Right cardiac atrium (tissue), 5 donors: Measurements from ENCODE around the gene IGF2BP3. TPM values are rescaled to one million over a fixed set of nuclear protein-coding genes. Genes with fewer than 3 reads are reported as not detected.

Experiments used
- ATAC-seq, 2 donors: fragments of 200-7000 bp; cut with Tn5 transposase; one replicate each; pipeline versions ENCODE4 v1.8.0 to v1.9.1; 2020; ENCODE audit warnings: moderate library complexity in 2 of 2, mild to moderate bottlenecking in 1 of 2
- DNase-seq, 3 donors: peaks; one replicate each; pipeline ENCODE4 v3.0.0-alpha.2; 2020
- H3K27ac ChIP-seq: one replicate; pipeline ENCODE4 v1.5.1; 2013; ENCODE audit warnings: mild to moderate bottlenecking, low read length, control low read depth, moderate library complexity
- H3K27me3 ChIP-seq: one replicate; pipeline ENCODE4 v1.6.1; 2013; ENCODE audit not compliant: control insufficient read depth, insufficient read depth
- H3K4me1 ChIP-seq: one replicate; pipeline ENCODE4 v1.6.1; 2013; ENCODE audit warnings: low read length; ENCODE audit not compliant: control insufficient read depth, insufficient read depth
- H3K4me3 ChIP-seq: one replicate; pipeline ENCODE4 v1.5.1; 2013; ENCODE audit warnings: low read length, control low read depth
- H3K9me3 ChIP-seq: one replicate; pipeline ENCODE4 v1.6.1; 2013; ENCODE audit warnings: low read length; ENCODE audit not compliant: control insufficient read depth
- WGBS: extraction: QIAGEN DNeasy Blood & Tissue Kit; methylation state at CpG from one replicate; pipeline ENCODE4 v1.1.7; 2013; 5-methylcytosine and 5-hydroxymethylcytosine counted together
- intact Hi-C, 4 donors: fragments of 100-400 bp; cut with DNase I; formaldehyde crosslinking; loops; one replicate each; pipeline versions ENCODE4 v1.11.0 to v1.14.0; 2022 to 2023
- polyA plus RNA-seq: library from polyadenylated mRNA; stranded (reverse); fragments of 200-250 nt; gene quantifications from one replicate; pipeline ENCODE4 v1.2.3, GENCODE V29; 2013
- total RNA-seq, 4 donors: library from RNA; stranded (reverse); fragmentation: NEBNext Ultra II Directional; extraction: Animal tissue kit (Norgen Biotek cat#: 25700); gene quantifications; one replicate each; pipeline ENCODE4 v1.2.1, GENCODE V29; 2021
- donor health status: healthy with polysubstance abuse.
- donor health status: DM: no; HTN: yes; CAD: no.
- donor health status: DM: no; HTN: no; CAD: no.
- donor health status: DM: no; HTN: yes; CAD: no; lungs with severe emphysema.
- donor health status: DM: yes; HTN: yes; CAD: no.

The IGF2BP3 gene
- total and polyA plus RNA-seq, 5 donors, result 0.02 to 0.22 (median 0.14) TPM; not detected in 2

DNA sequence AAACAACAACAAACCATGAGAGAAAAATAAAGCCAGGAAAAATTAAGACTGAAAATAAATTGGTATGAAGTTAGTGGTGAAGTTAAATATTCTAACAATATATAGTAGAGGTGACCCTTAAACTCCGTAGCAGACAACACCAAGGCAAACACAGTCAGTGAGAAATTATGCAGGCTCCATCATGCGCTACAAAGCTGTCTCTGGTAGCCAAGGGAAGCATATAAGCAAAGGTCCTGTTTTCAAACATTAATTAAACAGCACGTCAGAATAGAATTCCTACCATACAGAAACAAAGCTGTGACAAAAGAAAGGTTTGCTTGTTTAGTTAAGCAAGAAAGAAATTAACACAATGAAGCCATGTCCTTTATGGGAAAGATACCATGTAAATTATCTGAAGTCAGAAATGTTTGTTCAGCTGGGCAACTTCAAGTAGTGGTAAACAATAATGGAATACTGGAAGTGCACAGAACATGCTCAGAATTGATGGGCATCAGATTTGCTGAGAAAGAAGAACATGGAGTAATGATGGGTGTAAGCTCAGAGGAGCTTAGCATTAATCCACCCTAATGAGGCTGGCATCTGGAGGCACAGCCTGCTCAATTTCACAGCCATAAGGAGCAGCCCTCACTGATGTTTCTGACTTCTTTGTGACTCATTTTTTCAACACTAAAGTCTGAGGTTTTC lies 75.7 kb downstream of the IGF2BP3 start:
- ATAC-seq (no peak), DNase-seq (no peak)
- no peaks in the 10 kb centered on the region for H3K27me3 ChIP-seq
- H3K9me3 ChIP-seq, result no peaks in the 10 kb centered on the region
- WGBS, result 90% methylated on average over 3 of the region's 3 CpGs
- no peak overlapping the region for H3K27ac ChIP-seq
- no peaks in the 10 kb centered on the region for H3K4me1 ChIP-seq
- intact Hi-C loops, result no loop called here
- no peak overlapping the region for H3K4me3 ChIP-seq

DNA sequence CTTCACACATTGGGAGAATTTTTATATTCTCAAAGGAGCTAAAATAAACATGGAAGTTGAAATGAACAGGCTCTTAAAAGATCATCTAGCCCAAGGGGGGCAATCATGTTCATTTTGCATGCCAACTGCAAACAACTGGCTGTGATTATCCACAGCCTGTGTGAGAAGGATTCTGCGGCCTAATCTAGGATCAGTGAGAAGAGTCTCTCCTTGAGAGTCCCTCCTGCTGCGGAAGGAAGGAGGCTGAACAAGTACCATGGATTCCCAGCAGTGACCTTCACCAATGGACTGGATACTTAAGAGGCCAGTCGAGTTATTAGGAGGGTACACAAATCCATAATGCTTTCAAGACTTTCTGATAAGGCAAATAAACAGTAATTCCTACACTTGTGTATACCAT lies 76.7 kb downstream of the IGF2BP3 start:
- no peak overlapping the region for H3K27ac ChIP-seq
- no peak overlapping the region for H3K4me3 ChIP-seq
- 87% methylated on average over 3 of the region's 3 CpGs for WGBS
- ATAC-seq (no peak), DNase-seq (no peak)
- H3K4me1 ChIP-seq, result no peaks in the 10 kb centered on the region
- intact Hi-C loops, result no loop called here
- no peaks in the 10 kb centered on the region for H3K27me3 ChIP-seq
- no peaks in the 10 kb centered on the region for H3K9me3 ChIP-seq

- Histone ChIP-seq H3K27me3 (no peaks in the 10 kb centered on the region), H3K4me1 (no peaks in the 10 kb centered on the region), H3K9me3 (no peaks in the 10 kb centered on the region), H3K4me3 (no peak overlapping the region), H3K27ac (no peak overlapping the region)
- ATAC-seq (no peak), DNase-seq (no peak)
- intact Hi-C loops, result no loop called here
- 92% methylated on average over 3 of the region's 3 CpGs for WGBS
Observed at GRCh38 chr7:23389701-23390100, 80.6 kb downstream of the IGF2BP3 start.

DNA sequence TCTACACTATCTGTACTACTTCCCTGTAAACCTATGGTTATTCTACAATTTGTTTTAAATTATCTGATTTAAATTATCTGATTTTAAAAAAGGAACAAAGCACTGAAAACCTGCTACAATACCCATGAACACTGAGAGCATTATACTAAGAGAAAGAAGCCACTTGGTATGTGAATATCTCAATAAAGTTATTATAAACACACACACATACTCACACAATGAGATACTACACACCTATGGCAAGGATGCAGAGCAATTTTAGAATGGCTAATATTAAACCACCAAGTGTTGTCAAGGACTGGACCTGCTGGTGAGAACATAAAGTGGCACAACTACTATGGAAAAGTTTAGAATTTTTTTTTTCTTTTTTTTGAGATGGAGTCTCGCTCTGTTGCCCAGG lies 82.7 kb downstream of the IGF2BP3 start:
- Histone ChIP-seq H3K27ac (no peak overlapping the region), H3K4me3 (no peak overlapping the region), H3K27me3 (no peaks in the 10 kb centered on the region), H3K4me1 (no peaks in the 10 kb centered on the region), H3K9me3 (no peaks in the 10 kb centered on the region)
- 100% methylated on average over 1 of the region's 1 CpG for WGBS
- DNase-seq (no peak), ATAC-seq (no peak)
- intact Hi-C loops, result no loop called here

GRCh38 chr7:23385140-23385539 lies 85.2 kb downstream of the IGF2BP3 start:
- ATAC-seq, result no peak

DNA sequence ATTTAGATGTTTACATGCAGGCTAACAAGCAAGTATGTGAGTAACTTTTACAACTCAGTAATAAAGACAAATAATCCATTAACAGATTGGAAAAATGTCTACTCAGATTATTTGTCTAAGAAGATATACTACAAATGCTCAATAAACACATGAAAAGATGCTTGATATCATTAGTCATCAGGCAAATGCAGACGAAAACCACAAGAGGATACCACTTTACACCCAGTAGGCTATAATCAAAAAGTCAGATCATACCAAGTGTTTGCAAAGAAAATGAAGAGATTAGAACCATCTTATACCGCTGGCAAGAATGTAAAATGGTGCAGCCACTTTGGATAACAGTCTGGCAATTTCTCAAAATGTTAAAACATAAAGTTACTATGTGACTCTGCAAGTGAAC lies 87.1 kb downstream of the IGF2BP3 start:
- DNase-seq (no peak), ATAC-seq (no peak)
- H3K4me3 ChIP-seq, result no peak overlapping the region
- no peak overlapping the region for H3K27ac ChIP-seq
- no peaks in the 10 kb centered on the region for H3K9me3 ChIP-seq
- no peaks in the 10 kb centered on the region for H3K27me3 ChIP-seq
- no peaks in the 10 kb centered on the region for H3K4me1 ChIP-seq
- intact Hi-C loops, result no loop called here
- 93% methylated on average over 2 of the region's 2 CpGs for WGBS

More at GRCh38 chr7:23385140-23385539, 85.2 kb downstream of the IGF2BP3 start:
- 77% methylated on average over 1 of the region's 1 CpG for WGBS
- DNase-seq, result no peak
- Histone ChIP-seq H3K27me3 (no peaks in the 10 kb centered on the region), H3K4me1 (no peaks in the 10 kb centered on the region), H3K4me3 (no peak overlapping the region), H3K27ac (no peak overlapping the region), H3K9me3 (no peaks in the 10 kb centered on the region)
- intact Hi-C loops, result no loop called here

GRCh38 chr7:23380961-23381360 lies 89.3 kb downstream of the IGF2BP3 start:
- no peaks in the 10 kb centered on the region for H3K4me1 ChIP-seq
- H3K9me3 ChIP-seq, result no peaks in the 10 kb centered on the region
- intact Hi-C loops, result no loop called here
- no peak overlapping the region for H3K4me3 ChIP-seq
- DNase-seq (no peak), ATAC-seq (no peak)
- H3K27me3 ChIP-seq, result no peaks in the 10 kb centered on the region
- WGBS, result 92% methylated on average over 3 of the region's 3 CpGs
- H3K27ac ChIP-seq, result no peak overlapping the region

DNA sequence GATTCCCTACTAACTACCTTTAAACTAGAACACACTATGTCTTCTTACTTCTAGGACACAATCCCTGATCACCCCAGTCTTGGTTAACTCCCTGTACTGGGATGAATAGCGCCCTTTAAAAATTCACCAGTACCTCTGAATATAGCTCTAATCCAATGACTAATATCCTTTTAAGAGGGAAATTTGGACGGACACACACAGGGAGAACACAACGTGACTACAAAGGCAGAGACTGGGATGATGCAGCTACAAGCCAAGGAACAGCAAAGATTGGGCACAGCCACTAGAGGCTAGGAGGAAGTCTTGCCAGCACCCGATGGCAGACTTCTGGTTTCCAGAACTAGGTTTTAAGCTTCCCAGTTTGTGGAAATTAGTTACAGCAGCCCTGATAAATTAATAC lies 89.7 kb downstream of the IGF2BP3 start:
- Histone ChIP-seq H3K9me3 (no peaks in the 10 kb centered on the region), H3K27me3 (no peaks in the 10 kb centered on the region), H3K4me3 (no peak overlapping the region), H3K4me1 (no peaks in the 10 kb centered on the region), H3K27ac (no peak overlapping the region)
- ATAC-seq (no peak), DNase-seq (no peak)
- intact Hi-C loops, result no loop called here
- WGBS, result 87% methylated on average over 4 of the region's 4 CpGs

GRCh38 chr7:23378996-23379395 lies 91.3 kb downstream of the IGF2BP3 start:
- H3K9me3 ChIP-seq, result no peaks in the 10 kb centered on the region
- DNase-seq (no peak), ATAC-seq (no peak)
- no peak overlapping the region for H3K27ac ChIP-seq
- no peaks in the 10 kb centered on the region for H3K4me1 ChIP-seq
- intact Hi-C loops, result no loop called here
- no peaks in the 10 kb centered on the region for H3K27me3 ChIP-seq
- WGBS, result 96% methylated on average over 1 of the region's 1 CpG
- H3K4me3 ChIP-seq, result no peak overlapping the region

DNA sequence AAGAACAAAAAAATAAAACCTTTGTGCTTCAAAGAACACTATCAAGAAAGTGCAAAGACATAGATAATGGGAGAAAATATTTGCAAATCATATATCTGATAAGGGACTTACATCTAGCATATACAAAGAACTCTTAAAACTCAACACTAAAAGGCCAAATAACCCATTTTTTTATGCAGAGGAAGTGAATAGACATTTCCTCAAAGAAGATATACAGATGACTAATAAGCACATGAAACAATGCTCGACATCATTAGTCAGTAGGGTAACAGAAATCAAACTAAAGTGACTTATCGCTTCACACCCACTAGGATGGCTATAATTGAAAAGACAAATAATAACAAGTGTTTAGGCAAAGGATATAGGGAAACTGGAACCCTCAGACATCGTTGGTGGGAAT lies 93.2 kb downstream of the IGF2BP3 start:
- intact Hi-C loops, result no loop called here

DNA sequence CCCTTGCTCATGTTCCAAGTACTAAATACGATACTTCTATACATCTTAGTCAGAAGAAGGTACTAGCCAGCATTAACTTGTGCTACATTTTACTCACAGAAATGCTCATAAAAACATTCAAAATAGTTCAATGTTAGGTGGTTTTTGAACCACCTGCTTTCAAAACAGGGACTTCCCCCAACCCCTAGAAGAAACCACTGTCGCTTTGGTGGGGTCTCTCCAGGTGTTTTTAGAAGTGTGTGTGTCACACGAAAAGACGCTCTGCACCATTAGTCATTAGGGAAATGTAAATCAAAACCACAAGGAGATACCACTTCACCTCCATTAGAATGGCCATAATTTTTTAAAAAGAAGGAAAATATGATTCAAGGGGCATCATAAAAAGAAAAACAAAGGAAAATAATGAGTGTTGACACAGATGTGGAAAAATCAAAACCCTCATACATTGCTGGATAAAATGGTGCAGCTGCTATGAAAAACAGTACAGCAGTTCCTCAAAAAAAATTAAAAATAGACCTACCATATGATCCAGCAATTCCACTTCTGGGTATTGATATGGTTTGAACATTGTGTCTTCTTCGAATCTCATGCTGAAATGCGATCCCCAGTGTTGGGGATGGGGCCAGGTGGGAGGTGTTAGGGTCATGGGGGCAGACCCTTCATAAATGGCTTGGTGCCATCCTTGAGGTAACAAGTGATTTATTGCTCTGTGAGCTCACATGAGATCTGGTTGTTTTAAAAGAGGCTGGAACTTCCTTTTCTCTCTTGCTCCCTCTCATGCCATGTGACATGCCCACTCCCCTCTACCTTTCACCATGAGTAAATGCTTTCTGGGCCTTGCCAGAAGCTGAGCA lies 96.9 kb downstream of the IGF2BP3 start:
- Histone ChIP-seq H3K9me3 (no peaks in the 10 kb centered on the region), H3K27me3 (no peaks in the 10 kb centered on the region), H3K4me3 (no peak overlapping the region), H3K27ac (no peak overlapping the region), H3K4me1 (peaks cover 1% of the 10 kb centered on the region)
- intact Hi-C loops, result no loop called here
- no peak for ATAC-seq
- WGBS, result 71% methylated on average over 6 of the region's 6 CpGs
- DNase-seq, result no peak

More for the DNA sequence above, 93.2 kb downstream of the IGF2BP3 start:
- H3K27ac ChIP-seq, result no peak overlapping the region
- H3K27me3 ChIP-seq, result no peaks in the 10 kb centered on the region
- ATAC-seq, result no peak
- 82% methylated on average over 3 of the region's 3 CpGs for WGBS
- no peak overlapping the region for H3K4me3 ChIP-seq
- no peak for DNase-seq
- H3K4me1 ChIP-seq, result no peaks in the 10 kb centered on the region
- no peaks in the 10 kb centered on the region for H3K9me3 ChIP-seq
